GM12865 (cell line): ENCODE data around the gene TRIM7.

Experiments
- DNase-seq: peaks from one replicate; pipeline ENCODE4 v3.0.0; 2010; ENCODE audit warnings: low read depth
- H3K4me3 ChIP-seq: 2 replicates; pipeline ENCODE4 v1.5.1; 2011; ENCODE audit warnings: mild to moderate bottlenecking, low read depth, low read length, control low read depth
- TF ChIP-seq, protein P1 (sequence below): IDR thresholded peaks from 2 replicates; pipeline ENCODE4 v1.5.1; 2011; ENCODE audit warnings: low read length, control low read depth, low read depth, inconsistent platforms; ENCODE audit not compliant: insufficient read depth; ENCODE audit errors: missing control alignments

Gene TRIM7

GRCh38 chr5:181236471-181236870, 31.5 kb upstream of the TRIM7 start:
- no peak for DNase-seq
- H3K4me3 ChIP-seq: no peak overlapping the region
- TF ChIP-seq, protein P1, sequence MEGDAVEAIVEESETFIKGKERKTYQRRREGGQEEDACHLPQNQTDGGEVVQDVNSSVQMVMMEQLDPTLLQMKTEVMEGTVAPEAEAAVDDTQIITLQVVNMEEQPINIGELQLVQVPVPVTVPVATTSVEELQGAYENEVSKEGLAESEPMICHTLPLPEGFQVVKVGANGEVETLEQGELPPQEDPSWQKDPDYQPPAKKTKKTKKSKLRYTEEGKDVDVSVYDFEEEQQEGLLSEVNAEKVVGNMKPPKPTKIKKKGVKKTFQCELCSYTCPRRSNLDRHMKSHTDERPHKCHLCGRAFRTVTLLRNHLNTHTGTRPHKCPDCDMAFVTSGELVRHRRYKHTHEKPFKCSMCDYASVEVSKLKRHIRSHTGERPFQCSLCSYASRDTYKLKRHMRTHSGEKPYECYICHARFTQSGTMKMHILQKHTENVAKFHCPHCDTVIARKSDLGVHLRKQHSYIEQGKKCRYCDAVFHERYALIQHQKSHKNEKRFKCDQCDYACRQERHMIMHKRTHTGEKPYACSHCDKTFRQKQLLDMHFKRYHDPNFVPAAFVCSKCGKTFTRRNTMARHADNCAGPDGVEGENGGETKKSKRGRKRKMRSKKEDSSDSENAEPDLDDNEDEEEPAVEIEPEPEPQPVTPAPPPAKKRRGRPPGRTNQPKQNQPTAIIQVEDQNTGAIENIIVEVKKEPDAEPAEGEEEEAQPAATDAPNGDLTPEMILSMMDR: no peak

DNA sequence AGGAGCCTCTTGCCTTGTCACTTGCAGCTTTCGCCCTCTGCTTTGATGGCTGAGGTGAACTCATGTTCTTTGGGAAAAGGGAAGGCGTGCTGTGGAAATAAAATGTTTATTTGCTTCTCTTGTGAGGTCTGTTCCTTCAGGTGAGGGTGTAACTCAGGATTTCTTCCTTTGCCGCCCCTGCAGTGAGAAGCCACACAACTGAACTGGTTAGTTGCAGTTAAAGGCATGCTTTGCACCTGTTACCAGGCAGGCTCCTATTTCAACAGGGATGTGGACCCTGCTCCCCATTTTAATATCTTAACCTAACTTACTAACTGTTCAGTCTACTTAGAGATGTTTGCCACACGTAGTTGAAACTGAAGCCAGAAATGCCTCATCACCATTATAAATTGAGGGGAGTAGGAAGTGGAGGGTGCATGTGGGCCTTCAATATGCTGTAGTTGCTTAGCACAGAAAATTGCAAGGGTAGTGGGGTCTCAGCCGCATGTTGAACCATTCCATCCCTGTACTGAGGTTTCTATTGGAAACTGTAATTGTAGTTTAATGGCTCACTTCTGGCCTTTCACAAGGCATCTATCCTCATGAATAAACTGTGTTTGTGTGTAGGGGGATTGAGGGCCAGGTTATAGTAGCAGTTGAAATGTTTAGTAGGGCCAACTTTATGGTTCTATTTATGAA, 30.8 kb upstream of the TRIM7 start:
- TF ChIP-seq, protein P1: no peak
- DNase-seq: no peak
- no peak overlapping the region for H3K4me3 ChIP-seq

GRCh38 chr5:181235323-181235688, 30.3 kb upstream of the TRIM7 start:
- H3K4me3 ChIP-seq: no peak overlapping the region
- TF ChIP-seq, protein P1: no peak
- DNase-seq: no peak

DNA sequence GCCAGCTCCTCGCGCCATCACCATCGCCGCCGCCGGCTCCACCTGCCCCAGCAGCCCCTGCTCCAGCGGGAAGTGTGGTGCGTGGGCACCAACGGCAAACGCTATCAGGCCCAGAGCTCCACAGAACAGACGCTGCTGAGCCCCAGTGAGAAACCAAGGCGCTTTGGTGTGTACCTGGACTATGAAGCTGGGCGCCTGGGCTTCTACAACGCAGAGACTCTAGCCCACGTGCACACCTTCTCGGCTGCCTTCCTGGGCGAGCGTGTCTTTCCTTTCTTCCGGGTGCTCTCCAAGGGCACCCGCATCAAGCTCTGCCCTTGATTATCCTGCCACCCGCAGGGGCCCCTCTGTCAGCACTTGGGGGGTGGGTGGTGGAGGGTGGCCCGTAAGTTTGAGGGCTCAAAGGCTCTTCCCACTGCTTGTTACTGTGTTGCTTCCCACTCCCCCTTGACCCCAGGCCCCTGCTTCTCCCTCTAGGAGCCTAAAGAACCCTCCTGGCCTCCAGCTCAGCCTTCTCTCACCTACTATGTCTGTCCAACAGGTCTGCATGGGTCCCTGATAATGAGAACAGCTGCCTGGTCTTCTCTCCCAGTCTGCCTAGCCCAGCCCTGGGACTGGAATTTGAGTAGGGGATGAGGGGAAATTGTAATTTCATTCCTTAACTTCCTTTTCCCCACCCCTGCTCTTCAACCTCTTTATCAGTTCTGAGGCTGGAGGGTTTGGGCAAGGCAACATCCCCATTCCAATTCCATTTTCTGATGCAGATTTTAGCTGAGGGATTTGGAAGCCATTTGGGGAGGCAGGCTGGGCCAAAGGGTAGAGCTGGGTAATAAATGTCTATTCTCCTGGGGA, 29.7 kb upstream of the TRIM7 start:
- DNase-seq: no peak
- TF ChIP-seq, protein P1: no peak
- no peak overlapping the region for H3K4me3 ChIP-seq

- no peak for DNase-seq
- TF ChIP-seq, protein P1: no peak
- no peak overlapping the region for H3K4me3 ChIP-seq
Observed at GRCh38 chr5:181233801-181234454, 28.9 kb upstream of the TRIM7 start.

- no peak overlapping the region for H3K4me3 ChIP-seq
- TF ChIP-seq, protein P1: no peak
- no peak for DNase-seq
Observed at GRCh38 chr5:181233088-181233800, 28.2 kb upstream of the TRIM7 start.
